Stimulated activated CD4-positive, alpha-beta T cell treated with anti-CD3 and anti-CD28 coated beads, TNF-alpha, amount 100 ng/mL, for 48 hours (primary cell): ENCODE results near the gene SYDE1.
A peak's percentile ranks its signal among the peaks of the same experiment; 100 is the strongest.

Experiments
- DNase-seq, 3 donors: peaks; one replicate each; pipeline ENCODE4 v3.0.0-alpha.2; 2020; ENCODE audit warnings: low read depth in 3 of 3

Gene SYDE1

GRCh38 chr19:15124572-15125231 is 17.5 kb downstream of the SYDE1 start:
- DNase-seq, result no peak

DNA sequence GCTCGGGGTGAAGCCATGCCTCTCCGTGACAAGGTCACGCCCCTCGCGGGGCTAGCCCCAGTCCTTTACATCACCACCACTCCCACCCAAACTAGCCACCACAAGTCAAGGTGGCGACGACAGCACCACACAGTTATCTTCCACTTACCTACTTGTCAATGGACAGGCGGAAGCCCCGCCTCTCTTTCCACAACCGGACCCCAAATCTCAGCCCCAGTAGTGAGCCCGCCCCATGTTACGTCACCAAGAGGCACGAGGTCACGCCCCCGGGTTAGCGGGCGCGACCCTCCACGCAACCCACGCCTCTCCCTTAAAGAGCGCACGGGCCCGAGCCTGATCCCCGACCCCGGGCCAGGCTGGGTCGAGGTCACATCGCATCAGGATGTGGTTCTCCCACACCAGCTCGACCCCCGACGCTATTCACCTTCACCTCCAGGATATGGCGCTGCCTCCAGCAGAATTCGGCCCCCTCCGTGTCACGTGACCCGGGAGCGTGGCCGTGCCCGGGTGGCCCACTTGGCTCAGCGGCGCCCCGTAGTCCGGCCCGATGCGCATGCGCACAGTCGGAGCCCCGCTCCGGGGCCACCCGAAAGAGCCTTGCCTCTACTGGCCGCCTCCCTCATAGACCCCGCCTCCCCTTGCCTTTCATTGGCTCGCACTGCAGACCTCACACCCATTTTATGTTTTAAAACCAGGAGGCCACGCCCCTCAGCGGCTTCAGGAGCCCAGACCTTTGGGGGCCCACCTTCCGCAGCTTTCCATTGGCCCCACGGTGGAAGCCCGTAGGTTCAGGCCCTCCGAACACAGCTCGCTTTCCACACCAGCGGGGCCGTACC is 18.2 kb downstream of the SYDE1 start:
- DNase-seq, result peak; percentile 97 to 99 (median 97)

DNA sequence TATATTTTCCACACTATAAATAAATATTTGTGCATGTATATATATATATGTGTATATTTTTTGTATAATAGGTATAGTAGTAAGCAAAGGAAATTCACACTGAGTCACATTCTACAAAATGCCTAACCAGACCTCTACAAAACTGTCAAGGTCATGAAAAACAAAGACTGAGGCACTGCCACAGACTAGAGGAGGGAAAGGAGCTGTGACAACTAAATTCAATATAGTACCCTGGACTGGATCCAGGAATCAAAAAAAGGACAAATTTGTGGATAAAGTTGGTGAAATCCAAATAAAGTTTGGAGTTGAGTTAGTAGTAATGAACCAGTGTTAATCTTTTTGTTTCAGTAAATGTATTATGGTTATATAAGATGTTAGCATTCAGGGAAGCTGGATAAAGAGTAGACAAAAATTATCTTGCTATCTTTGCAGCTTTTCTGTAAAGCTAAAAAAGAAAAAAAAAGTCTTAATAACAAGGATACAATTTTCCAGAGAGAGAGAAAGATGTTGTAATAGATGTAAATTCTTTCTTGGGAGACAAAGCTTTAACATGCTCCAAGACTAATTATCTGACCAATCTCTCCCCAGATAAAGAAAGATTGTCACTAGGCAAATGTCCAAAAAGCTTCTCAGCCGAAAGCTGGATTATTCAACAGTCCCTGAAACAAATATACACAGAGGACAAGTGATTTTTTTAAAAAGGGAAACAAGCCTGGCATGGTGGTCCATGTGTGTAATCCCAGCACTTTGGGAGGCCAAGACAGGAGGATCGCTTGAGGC is 19.1 kb downstream of the SYDE1 start:
- DNase-seq, result no peak

DNA sequence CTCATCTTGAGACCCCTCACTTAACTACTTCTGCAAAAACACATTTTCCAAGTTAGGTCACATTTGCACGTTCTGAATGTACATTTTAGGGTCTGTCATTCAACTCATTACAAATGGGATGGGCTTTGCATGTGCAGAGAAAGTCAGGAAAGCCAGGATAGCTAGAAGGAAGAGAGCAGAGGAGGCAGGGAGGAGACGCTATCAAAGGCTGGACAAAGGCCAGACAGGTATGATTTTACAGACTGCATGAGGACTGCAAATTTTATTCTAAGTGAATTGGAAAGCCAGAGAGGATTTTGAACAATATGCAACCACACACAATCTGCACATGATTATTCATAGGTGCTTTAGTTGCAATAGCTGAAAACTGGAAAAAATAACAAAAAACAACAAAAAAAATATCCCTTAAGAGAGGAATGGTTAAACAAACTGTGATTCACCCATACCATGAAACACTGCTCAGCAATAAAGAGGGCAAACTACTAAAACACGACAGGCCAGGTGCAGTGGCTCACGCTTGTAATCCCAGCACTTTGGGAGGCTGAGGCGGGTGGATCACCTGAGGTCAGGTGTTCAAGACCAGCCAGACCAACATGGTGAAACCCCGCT is 21.1 kb downstream of the SYDE1 start:
- no peak for DNase-seq

- DNase-seq, result peak in 2 of 3 donors; percentile 32 to 48
These were observed 22.8 kb downstream of the SYDE1 start for GRCh38 chr19:15129856-15130585.

DNA sequence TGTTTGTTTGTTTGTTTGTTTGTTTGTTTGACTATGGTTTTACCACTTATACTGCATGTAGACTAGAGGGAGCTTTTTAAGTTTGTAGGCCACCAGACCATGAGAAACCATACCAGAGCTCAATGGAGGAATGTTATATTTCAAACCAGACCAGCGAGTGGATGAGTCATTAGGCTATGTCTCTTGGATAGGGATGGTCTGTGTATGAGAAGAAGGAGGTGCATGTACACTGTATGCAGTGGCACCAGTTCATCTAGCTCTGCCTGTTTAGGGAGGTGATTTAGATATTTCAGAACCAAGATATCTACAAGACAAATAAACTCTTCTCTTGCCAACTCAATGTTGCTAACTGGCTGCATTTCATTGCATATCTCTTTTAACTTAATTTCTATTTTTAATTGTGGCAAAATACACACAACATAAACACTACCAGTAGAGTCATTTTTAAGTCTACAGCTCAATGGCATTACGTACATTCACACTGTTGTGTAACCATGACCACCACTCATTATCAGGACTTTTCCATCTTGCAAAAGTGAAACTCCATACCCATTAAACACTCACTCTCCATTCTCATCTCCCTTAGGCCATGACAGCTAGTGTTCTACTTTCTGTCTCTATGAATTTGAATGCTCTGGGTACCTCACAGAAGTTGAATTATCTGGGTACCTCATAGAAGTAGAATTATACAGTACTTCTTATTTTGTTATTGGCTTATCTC is 29.2 kb downstream of the SYDE1 start:
- DNase-seq, result no peak

- no peak for DNase-seq
These were observed 30.6 kb downstream of the SYDE1 start for GRCh38 chr19:15137777-15138176.

GRCh38 chr19:15138427-15138826 is 31.2 kb downstream of the SYDE1 start:
- DNase-seq, result no peak

DNA sequence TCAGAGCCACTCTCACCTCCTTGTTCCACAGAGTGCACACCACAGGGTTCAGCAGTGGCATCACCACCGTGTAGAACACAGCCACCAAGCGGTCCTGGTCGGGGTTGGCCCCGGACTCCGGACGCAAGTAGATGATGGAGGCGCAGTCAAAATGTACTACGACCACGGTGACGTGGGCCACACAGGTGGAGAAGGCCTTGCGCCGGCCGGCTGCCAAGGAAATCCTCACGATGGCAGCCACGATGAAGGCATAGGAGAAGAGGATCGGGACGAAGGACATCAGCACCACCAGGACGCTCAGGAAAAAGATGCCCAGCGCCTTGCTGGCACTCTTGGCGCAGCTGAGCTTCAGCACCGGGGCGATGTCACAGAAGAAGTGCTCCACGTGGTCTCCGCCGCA is 33.9 kb downstream of the SYDE1 start:
- DNase-seq, result no peak

GRCh38 chr19:15142313-15142712 is 35.1 kb downstream of the SYDE1 start:
- DNase-seq, result no peak

GRCh38 chr19:15144046-15144646 is 36.9 kb downstream of the SYDE1 start:
- DNase-seq, result no peak

DNA sequence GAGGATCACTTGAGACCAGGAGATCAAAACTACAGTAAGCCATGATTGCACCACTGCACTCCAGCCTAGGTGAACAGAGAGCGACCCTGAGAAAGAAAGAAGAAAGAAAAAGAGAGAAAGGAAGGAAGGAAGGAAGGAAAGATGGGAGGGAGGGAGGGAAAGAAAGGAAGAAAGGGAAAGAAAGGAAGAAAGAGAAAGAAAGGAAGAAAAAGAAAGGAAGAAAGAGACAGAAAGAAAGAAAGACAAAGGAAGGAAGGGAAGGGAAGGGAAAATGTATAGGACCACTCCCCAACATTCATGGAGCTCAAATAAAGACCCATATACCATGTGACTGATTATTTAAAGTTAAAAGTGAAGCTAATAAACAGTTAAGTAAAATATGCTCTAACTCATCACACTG is 39.9 kb downstream of the SYDE1 start:
- DNase-seq, result no peak

- no peak for DNase-seq
These were observed 42.5 kb downstream of the SYDE1 start for GRCh38 chr19:15149737-15150136.

DNA sequence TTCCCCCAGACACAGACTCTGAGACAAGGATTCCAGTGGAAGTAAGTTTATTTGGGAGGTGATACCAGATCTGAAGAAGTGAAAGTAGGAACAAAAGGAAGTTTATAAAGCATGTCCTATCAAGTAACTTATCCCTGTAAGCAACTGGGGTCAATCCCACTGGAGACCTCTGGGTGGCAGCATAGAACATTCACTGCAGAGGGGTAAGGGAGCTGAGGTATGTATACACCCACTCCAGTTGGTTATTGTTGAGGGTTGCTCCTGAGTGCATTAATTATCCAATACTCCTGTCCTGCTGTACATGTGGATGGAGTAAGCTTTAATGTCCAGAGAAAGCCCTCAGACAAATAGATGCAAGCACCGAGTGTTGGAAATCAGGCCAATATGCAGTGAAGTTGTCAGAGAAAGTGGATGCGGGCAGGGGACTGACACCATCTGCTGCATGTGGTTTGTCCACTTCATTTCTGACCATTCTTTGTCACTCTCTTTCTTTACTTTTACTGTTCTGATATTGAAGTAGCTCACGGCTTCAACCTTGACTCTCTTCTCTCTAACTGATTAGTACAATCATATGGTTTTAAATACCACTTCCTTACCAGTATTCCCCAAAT is 46.9 kb downstream of the SYDE1 start:
- peak; percentile 17 to 25 (median 19) for DNase-seq

- no peak for DNase-seq
These were observed 48.1 kb downstream of the SYDE1 start for GRCh38 chr19:15155296-15155695.

GRCh38 chr19:15156391-15156790 is 49.2 kb downstream of the SYDE1 start:
- DNase-seq, result no peak

DNA sequence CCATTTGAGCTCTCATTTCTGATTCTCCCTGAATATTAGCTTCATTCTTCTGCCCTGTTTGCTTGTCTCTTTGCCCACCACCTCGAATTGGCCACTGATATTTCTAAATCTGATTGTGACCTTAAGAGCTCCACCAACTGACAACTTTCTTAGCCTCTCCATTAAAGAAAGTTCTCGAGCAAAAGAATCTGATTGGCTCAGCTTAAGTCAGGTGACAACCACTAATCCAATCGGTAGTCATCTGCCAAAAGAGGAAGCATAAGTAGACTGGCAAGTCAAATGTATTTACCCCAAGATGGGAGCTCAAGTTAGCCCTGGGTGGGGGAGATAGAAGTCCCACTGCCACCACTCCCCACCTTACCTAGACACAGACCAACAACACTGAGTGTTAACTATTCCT is 52.0 kb downstream of the SYDE1 start:
- DNase-seq, result no peak

GRCh38 chr19:15161028-15161984 is 54.1 kb downstream of the SYDE1 start:
- no peak for DNase-seq
